H1 (cell line): ENCODE data around the gene CIB2. TPM values are rescaled to one million over a fixed set of nuclear protein-coding genes. Genes with fewer than 3 reads are reported as not detected.

ENCODE experiments used
- CTCF ChIA-PET: fragments of 300-600 bp; sonication (Branson Sonifier 250); formaldehyde crosslinking; loops from one replicate; lab custom pipeline; 2021; ENCODE audit not compliant: partially characterized antibody; lab: Charles Lee
- POLR2A ChIA-PET: fragments of 300-600 bp; sonication (Branson Sonifier 250); formaldehyde crosslinking; loops from one replicate; lab custom pipeline; 2021; ENCODE audit warnings: inconsistent platforms; ENCODE audit not compliant: partially characterized antibody; lab: Charles Lee
- DNase-seq, 2 experiments: peaks; one replicate each; pipeline versions ENCODE4 v3.0.0 to v3.0.0-alpha.2; 2010 to 2022; ENCODE audit warnings: low spot score in 2 of 2, low read depth in 1 of 2, mixed read lengths in 1 of 2
- FAIRE-seq: peaks from 2 replicates; lab custom pipeline; 2011; peaks lifted over from hg19 to GRCh38; lab: Jason Lieb, UNC
- H2AFZ ChIP-seq: 2 replicates; pipeline ENCODE4 v1.8.1; 2012; ENCODE audit warnings: low read length, inconsistent platforms
- H2AK5ac ChIP-seq: 2 replicates; pipeline ENCODE4 v1.6.1; 2013; ENCODE audit warnings: low read depth, low read length
- H2BK120ac ChIP-seq: replicated peaks from 2 replicates; pipeline ENCODE3; 2013; ENCODE audit warnings: low read depth, low read length, inconsistent platforms
- H2BK12ac ChIP-seq: 2 replicates; pipeline ENCODE4 v1.6.1; 2013; ENCODE audit warnings: low read depth, low read length
- H2BK15ac ChIP-seq: 2 replicates; pipeline ENCODE4 v1.6.1; 2013; ENCODE audit warnings: low read length
- H2BK20ac ChIP-seq: 2 replicates; pipeline ENCODE4 v1.6.1; 2013; ENCODE audit warnings: low read length
- H2BK5ac ChIP-seq: 2 replicates; pipeline ENCODE4 v1.6.1; 2013; ENCODE audit warnings: low read depth, low read length
- H3K14ac ChIP-seq: 2 replicates; pipeline ENCODE4 v1.6.1; 2013; ENCODE audit warnings: inconsistent platforms; ENCODE audit not compliant: insufficient read length
- H3K18ac ChIP-seq: 2 replicates; pipeline ENCODE4 v1.6.1; 2013; ENCODE audit warnings: low read length; ENCODE audit errors: extremely low read depth
- H3K23ac ChIP-seq: 2 replicates; pipeline ENCODE4 v1.6.1; 2013; ENCODE audit warnings: inconsistent platforms; ENCODE audit not compliant: insufficient read length
- H3K23me2 ChIP-seq: 2 replicates; pipeline ENCODE4 v1.6.1; 2013; ENCODE audit warnings: low read depth, low read length
- H3K27ac ChIP-seq: 2 replicates; pipeline ENCODE4 v1.6.1; 2011; ENCODE audit warnings: low read depth, low read length, inconsistent platforms
- H3K27me3 ChIP-seq, 4 experiments: replicated peaks in 1 of 4; 1 replicate in 1 of 4; 2 replicates in 3 of 4; pipeline versions ENCODE4 v1.6.1 to v1.8.1; 2011 to 2013; ENCODE audit warnings: low read length in 3 of 4, mild to moderate bottlenecking in 3 of 4, inconsistent platforms in 2 of 4, mixed read lengths in 2 of 4, moderate library complexity in 1 of 4; ENCODE audit not compliant: control insufficient read depth in 3 of 4, insufficient read depth in 3 of 4; ENCODE audit errors: extremely low read depth in 1 of 4
- H3K36me3 ChIP-seq, 4 experiments: 2 replicates each; pipeline versions ENCODE4 v1.6.1 to v1.8.1; 2011 to 2013; ENCODE audit warnings: mild to moderate bottlenecking in 4 of 4, low read length in 3 of 4, moderate library complexity in 2 of 4, control low read depth in 1 of 4, inconsistent platforms in 1 of 4; ENCODE audit not compliant: insufficient read depth in 4 of 4, control insufficient read depth in 2 of 4
- H3K4ac ChIP-seq: replicated peaks from 2 replicates; pipeline ENCODE3; 2013; ENCODE audit warnings: low read length, low read depth, mixed read lengths, inconsistent platforms; ENCODE audit not compliant: insufficient read length
- H3K4me1 ChIP-seq, 4 experiments: replicated peaks in 1 of 4; 1 replicate in 1 of 4; 2 replicates in 3 of 4; pipeline versions ENCODE4 v1.6.1 to v1.8.1; 2011 to 2013; ENCODE audit warnings: low read length in 3 of 4, inconsistent platforms in 2 of 4, mixed read lengths in 1 of 4; ENCODE audit not compliant: insufficient read depth in 4 of 4, control insufficient read depth in 3 of 4
- H3K4me2 ChIP-seq, 2 experiments: 2 replicates each; pipeline versions ENCODE4 v1.6.1 to v1.8.1; 2011 to 2013; ENCODE audit warnings: low read depth in 2 of 2, low read length in 2 of 2, control low read depth in 1 of 2, inconsistent platforms in 1 of 2, mild to moderate bottlenecking in 1 of 2; ENCODE audit not compliant: insufficient read depth in 1 of 2
- H3K4me3 ChIP-seq, 4 experiments: fragments of 200-600, 300-600 bp in 1 of 4; sonication (generic), shearing (Covaris generic), sonication (Bioruptor Twin) in 1 of 4; 2 replicates each; pipeline versions ENCODE4 v1.5.1 to v1.8.1; 2011 to 2016; ENCODE audit warnings: low read length in 4 of 4, low read depth in 3 of 4, control low read depth in 2 of 4, inconsistent platforms in 2 of 4, mild to moderate bottlenecking in 2 of 4, mixed read lengths in 1 of 4, moderate library complexity in 1 of 4; ENCODE audit not compliant: insufficient read depth in 2 of 4; ENCODE audit errors: extremely low read depth in 1 of 4
- H3K56ac ChIP-seq: replicated peaks from 2 replicates; pipeline ENCODE3; 2013; ENCODE audit warnings: low read depth, mild to moderate bottlenecking, mixed read lengths, low read length, inconsistent platforms; ENCODE audit not compliant: insufficient read length
- H3K79me1 ChIP-seq: 2 replicates; pipeline ENCODE4 v1.6.1; 2013; ENCODE audit warnings: low read depth, low read length, control low read depth
- H3K79me2 ChIP-seq, 2 experiments: 2 replicates each; pipeline versions ENCODE4 v1.6.1 to v1.8.1; 2012 to 2013; ENCODE audit warnings: low read length in 2 of 2, mild to moderate bottlenecking in 2 of 2, inconsistent platforms in 1 of 2; ENCODE audit not compliant: insufficient read depth in 2 of 2, control insufficient read depth in 1 of 2
- H3K9ac ChIP-seq, 4 experiments: replicated peaks in 1 of 4; 1 replicate in 1 of 4; 2 replicates in 3 of 4; pipeline versions ENCODE4 v1.6.1 to v1.8.1; 2011 to 2013; ENCODE audit warnings: low read depth in 3 of 4, low read length in 3 of 4, control low read depth in 2 of 4, mild to moderate bottlenecking in 2 of 4, moderate library complexity in 2 of 4, inconsistent platforms in 1 of 4; ENCODE audit errors: extremely low read depth in 1 of 4
- H3K9me3 ChIP-seq, 2 experiments: 2 replicates each; pipeline versions ENCODE4 v1.6.1 to v1.8.1; 2012 to 2013; ENCODE audit warnings: mild to moderate bottlenecking in 2 of 2, moderate library complexity in 2 of 2, control low read depth in 1 of 2, inconsistent platforms in 1 of 2, low read depth in 1 of 2, low read length in 1 of 2, mixed read lengths in 1 of 2; ENCODE audit not compliant: insufficient read depth in 2 of 2
- H4K20me1 ChIP-seq, 2 experiments: replicated peaks in 1 of 2; 2 replicates each; pipeline versions ENCODE3 to v1.8.1; 2011 to 2013; ENCODE audit warnings: inconsistent platforms in 2 of 2, low read length in 2 of 2, mild to moderate bottlenecking in 1 of 2; ENCODE audit not compliant: insufficient read depth in 2 of 2, control insufficient read depth in 1 of 2
- H4K5ac ChIP-seq: 2 replicates; pipeline ENCODE4 v1.6.1; 2013; ENCODE audit warnings: low read length, low read depth, mixed read lengths, inconsistent platforms; ENCODE audit not compliant: insufficient read length
- H4K8ac ChIP-seq: 2 replicates; pipeline ENCODE4 v1.8.0; 2013; ENCODE audit warnings: mild to moderate bottlenecking, moderate library complexity, low read length, inconsistent platforms; ENCODE audit not compliant: insufficient read depth; ENCODE audit errors: extremely low read depth
- H4K91ac ChIP-seq: replicated peaks from 2 replicates; pipeline ENCODE3; 2013; ENCODE audit warnings: low read length, mixed read lengths, inconsistent platforms; ENCODE audit not compliant: insufficient read length
- HDAC2 ChIP-seq, 2 experiments: fragments of 300-600 bp in 1 of 2; sonication (generic) in 1 of 2; IDR thresholded peaks; 2 replicates each; pipeline ENCODE4 v1.6.1; 2011 to 2012; ENCODE audit warnings: low read depth in 2 of 2, low read length in 2 of 2, mild to moderate bottlenecking in 2 of 2, moderate library complexity in 2 of 2, borderline replicate concordance in 1 of 2, inconsistent platforms in 1 of 2
- SIN3A ChIP-seq, 2 experiments: IDR thresholded peaks in 1 of 2; conservative IDR thresholded peaks in 1 of 2; 2 replicates each; pipeline ENCODE4 v1.6.1; 2011 to 2012; ENCODE audit warnings: low read length in 2 of 2, improper control_type of control experiment in 1 of 2, low read depth in 1 of 2, mild to moderate bottlenecking in 1 of 2
- WGBS, 2 experiments: shearing (Covaris generic) in 1 of 2; methylation state at CpG; one replicate each; pipeline versions ENCODE4 v1.1.6 to v1.1.7; 2013 to 2015; ENCODE audit warnings: low lambda C conversion rate in 2 of 2, mixed read lengths in 2 of 2, inconsistent platforms in 1 of 2, low coverage in 1 of 2, missing lambda C conversion rate in 1 of 2; ENCODE audit not compliant: insufficient replicate concordance in 2 of 2, insufficient coverage in 1 of 2, insufficient read length in 1 of 2; ENCODE audit errors: extremely low coverage in 1 of 2, missing lambda C conversion rate in 1 of 2; 5-methylcytosine and 5-hydroxymethylcytosine counted together
- polyA plus RNA-seq, 7 experiments: library from polyadenylated mRNA; depleted of rRNA in 3 of 7; stranded (reverse) in 5 of 7; unstranded in 2 of 7; fragments of >200 nt in 5 of 7; fragments of 200-250 nt in 2 of 7; gene quantifications; 1 replicate in 5 of 7; 2 replicates in 1 of 7; 4 replicates in 1 of 7; pipeline versions ENCODE4 v1.2.1 to v1.2.3, GENCODE V29; 2011 to 2013; ENCODE audit warnings: missing spikeins in 2 of 7, mixed read lengths in 2 of 7
- total RNA-seq: library from RNA; stranded (reverse); fragmentation: NEBNext Ultra II Directional; extraction: Animal tissue kit (Norgen Biotek cat#: 25700); gene quantifications from 2 replicates; pipeline ENCODE4 v1.2.1, GENCODE V29; 2021

CIB2 gene
- total and polyA plus RNA-seq, 2 of the 8 experiments (the other 6 are each of a cell fraction or from before 2014, with no cell fraction given) = 41.5 to 45.8 TPM

GRCh38 chr15:78125267-78125666 lies 6.0 kb downstream of the CIB2 start:
- no peak overlapping the region for H4K91ac ChIP-seq
- no peak overlapping the region for H2BK15ac ChIP-seq
- no peak overlapping the region for H3K9ac ChIP-seq
- H2BK5ac ChIP-seq = no peak overlapping the region
- H3K79me2 ChIP-seq = no peaks in the 10 kb centered on the region
- no peak overlapping the region for H3K14ac ChIP-seq
- H3K4ac ChIP-seq = no peak overlapping the region
- H3K36me3 ChIP-seq = no peaks in the 10 kb centered on the region
- 80% methylated on average over 3 of the region's 3 CpGs; no CpG with 5 or more reads in 1 of the 2 experiments for WGBS, 2 experiments
- no peak overlapping the region for H2BK20ac ChIP-seq
- H4K5ac ChIP-seq = no peak overlapping the region
- POLR2A ChIA-PET = no interaction called here
- no peak overlapping the region for H3K23ac ChIP-seq
- H3K4me1 ChIP-seq = peaks cover 0 to 21% (median 19%) of the 10 kb centered on the region in 4 experiments; a peak in 6 of 7 replicates
- H2AFZ ChIP-seq = no peak overlapping the region
- no peak overlapping the region for H2BK120ac ChIP-seq
- H4K20me1 ChIP-seq = peaks cover 0 to 2% of the 10 kb centered on the region in 2 experiments
- no peaks in the 10 kb centered on the region; a peak in 1 of 7 replicates for H3K27me3 ChIP-seq
- H3K4me2 ChIP-seq = no peak overlapping the region
- H3K9me3 ChIP-seq = no peaks in the 10 kb centered on the region
- H3K79me1 ChIP-seq = peaks cover 8% of the 10 kb centered on the region
- TF ChIP-seq HDAC2 (IDR thresholded peaks at IDR 0.05; ENCODE audit: borderline replicate concordance in 1 of 2, low read depth in 2 of 2, low read length in 2 of 2) = no peak
- peak in 1 of 2 experiments; percentile 74; a peak in 1 of 4 replicates for TF ChIP-seq SIN3A (conservative IDR thresholded peaks at IDR 0.05 in 1 of 2, IDR thresholded peaks at IDR 0.05 in 1 of 2; ENCODE audit: low read depth in 1 of 2, low read length in 2 of 2)
- no peak overlapping the region for H3K27ac ChIP-seq
- no peak overlapping the region for H3K4me3 ChIP-seq
- CTCF ChIA-PET = no interaction called here
- H3K23me2 ChIP-seq = 0 out of 2 replicates have a peak, but pooled peaks cover 2% of the 10 kb centered on the region
- no peak overlapping the region for H2AK5ac ChIP-seq
- H4K8ac ChIP-seq = no peak overlapping the region
- H3K56ac ChIP-seq = no peak overlapping the region
- no peak overlapping the region for H2BK12ac ChIP-seq
- FAIRE-seq (no peak), DNase-seq (no peak)
- H3K18ac ChIP-seq = no peak overlapping the region
